T-helper 2 cell treated with Interferon-gamma antibody and Interleukin-4, amounts not matched to agents 100 ng/mL and 5 ng/mL, for 36 hours (primary cell): ENCODE results near the gene TAX1BP1. TPM values are rescaled to one million over a fixed set of nuclear protein-coding genes. Genes with fewer than 3 reads are reported as not detected.

Experiments
- intact Hi-C: fragments of 100-400 bp; cut with micrococcal nuclease; formaldehyde crosslinking; loops from one replicate; pipeline ENCODE4 v1.15.1; 2023
- total RNA-seq: library from RNA; stranded (reverse); gene quantifications from 2 replicates; pipeline ENCODE4 v1.2.3, GENCODE V29; 2022

The TAX1BP1 gene
- total RNA-seq, 1 donor from 2014 or later: 57.2 TPM

DNA sequence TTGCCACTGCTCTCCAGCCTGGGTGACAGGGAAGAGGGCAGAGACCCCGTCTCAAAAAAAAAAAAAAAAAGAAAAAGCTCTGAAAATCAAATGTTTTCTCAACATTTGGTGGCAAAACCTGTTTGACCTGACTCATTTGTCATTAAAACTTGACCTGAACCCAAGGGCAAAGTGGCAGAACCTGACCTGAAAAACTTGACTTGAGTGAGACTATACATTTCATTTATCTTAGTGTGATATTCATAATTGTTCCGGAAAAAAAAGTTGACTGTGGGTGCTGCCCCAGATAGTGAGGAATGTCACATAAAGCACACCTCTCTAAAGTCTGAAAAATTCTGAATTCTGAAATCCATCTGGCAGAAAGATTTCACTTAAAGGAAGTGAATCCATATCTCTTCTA is 2.3 kb upstream of the TAX1BP1 start:
- intact Hi-C loops: loop anchor here (5.0 kb wide), 1 partner anchor 165 kb away; no protein-coding TSS in a partner anchor

- intact Hi-C loops: loop anchor here (5.0 kb wide), 1 partner anchor 163 kb away; no protein-coding TSS in a partner anchor
These were observed 557 bp upstream of the TAX1BP1 start for GRCh38 chr7:27739301-27739908.

- intact Hi-C loops: loop anchor here (1.0 to 5.0 kb wide), 3 partner anchors 77 to 1878 kb away; partner anchors contain the start of genes CBX3 and HNRNPA2B1
These were observed 606 bp downstream of the TAX1BP1 start for GRCh38 chr7:27740449-27741086.

DNA sequence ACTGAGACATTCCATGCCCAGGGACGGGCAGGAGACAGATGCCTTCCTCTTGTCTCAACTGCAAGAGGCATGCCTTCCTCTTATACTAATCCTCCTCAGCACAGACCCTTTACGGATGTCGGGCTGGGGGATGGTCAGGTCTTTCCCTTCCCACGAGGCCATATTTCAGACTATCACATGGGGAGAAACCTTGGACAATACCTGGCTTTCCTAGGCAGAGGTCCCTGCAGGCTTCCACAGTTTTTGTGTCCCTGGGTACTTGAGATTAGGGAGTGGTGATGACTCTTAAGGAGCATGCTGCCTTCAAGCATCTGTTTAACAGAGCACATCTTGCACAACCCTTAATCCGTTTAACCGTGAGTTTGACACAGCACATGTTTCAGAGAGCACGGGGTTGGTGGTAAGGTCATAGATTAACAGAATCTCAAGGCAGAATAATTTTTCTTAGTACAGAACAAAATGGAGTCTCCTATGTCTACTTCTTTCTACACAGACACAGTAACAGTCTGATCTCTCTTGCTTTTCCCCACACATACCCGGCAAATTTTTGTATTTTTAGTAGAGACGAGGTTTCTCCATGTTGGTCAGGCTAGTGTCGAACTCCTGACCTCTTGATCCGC is 2.2 kb downstream of the TAX1BP1 start:
- intact Hi-C loops: loop anchor here (5.0 kb wide), 1 partner anchor 1880 kb away; no protein-coding TSS in a partner anchor

DNA sequence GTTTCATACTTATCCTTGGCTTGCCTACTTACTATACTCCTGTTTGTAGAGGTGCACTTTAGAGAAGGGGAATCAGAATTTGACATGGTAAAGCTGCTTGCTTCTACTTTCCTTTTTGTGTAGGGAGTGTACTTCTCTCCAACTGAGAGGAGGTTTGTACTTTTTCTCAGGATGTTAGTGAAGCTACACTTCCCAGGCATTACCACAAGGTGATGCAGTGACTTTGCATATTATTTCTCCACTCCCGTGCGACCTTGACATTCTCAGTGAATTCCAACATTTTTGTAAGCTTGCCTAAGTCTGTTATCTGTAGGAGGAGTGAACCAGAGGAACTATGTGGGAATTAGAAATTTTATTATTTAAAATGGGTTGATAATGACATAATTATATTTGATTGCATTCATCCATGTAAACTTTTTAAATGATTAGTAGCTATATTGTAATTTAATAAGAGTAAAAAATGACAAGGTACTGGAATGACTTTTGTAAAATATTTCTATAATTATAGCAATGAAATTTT is 5.2 kb downstream of the TAX1BP1 start:
- intact Hi-C loops: no loop called here

GRCh38 chr7:27746486-27746885 is 6.5 kb downstream of the TAX1BP1 start:
- intact Hi-C loops: no loop called here

DNA sequence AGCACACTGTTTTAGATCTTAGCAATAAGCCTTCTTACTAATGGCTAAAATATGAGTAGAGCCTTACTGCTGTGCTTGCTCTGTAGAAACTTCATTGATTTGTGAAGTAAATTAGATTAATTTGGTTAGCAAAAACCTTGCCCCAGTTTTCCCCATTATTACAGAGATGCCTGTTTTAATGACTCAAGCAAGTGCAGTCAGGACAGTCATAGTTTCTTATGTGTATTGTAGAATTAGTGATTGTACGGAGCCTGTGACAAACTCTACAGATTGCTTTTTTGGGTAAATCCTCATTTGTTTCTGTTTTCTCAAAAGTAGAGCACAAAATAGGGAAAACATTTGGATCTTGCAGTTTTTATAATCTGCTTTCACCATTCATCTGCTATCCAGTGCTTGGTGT is 7.0 kb downstream of the TAX1BP1 start:
- intact Hi-C loops: no loop called here

DNA sequence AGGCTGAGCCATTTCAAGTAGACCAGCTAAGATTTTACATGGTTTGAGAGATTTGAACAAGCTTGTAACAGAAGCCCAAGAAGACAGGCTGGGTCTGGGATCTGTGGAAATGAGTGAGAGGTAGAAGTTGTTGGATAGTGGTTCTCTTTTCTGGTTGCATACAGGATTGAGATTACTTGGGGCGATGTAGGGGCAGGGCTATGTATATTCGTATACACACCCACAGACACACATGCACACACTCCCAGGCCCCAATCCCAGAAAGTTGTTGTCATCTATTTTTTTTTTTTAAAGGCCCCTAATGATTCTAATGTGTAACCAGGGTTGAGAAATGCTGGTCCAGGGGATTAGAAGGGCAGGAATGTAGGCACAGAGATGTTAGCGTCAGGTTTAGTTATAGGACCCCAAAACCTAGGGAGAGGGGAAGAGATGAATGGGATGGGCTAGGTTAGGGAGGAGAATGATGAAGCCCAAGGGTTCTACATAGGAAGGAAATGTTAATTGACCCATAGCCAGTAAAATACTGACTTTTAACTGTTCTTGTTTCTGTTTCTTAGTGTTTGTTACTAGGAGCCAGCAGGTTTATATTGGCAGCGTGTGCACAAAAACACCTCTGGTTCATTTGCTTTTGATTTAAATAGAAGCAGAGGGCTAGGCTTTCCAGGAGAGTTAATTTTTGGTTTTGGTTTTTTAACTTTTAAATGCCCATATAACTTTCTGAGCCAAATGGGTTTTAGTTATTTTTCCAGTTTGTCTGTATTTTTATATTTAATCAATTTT is 7.8 kb downstream of the TAX1BP1 start:
- intact Hi-C loops: no loop called here

GRCh38 chr7:27750316-27750715 is 10.4 kb downstream of the TAX1BP1 start:
- intact Hi-C loops: no loop called here

- intact Hi-C loops: no loop called here
These were observed 12.1 kb downstream of the TAX1BP1 start for GRCh38 chr7:27751888-27752660.

- intact Hi-C loops: no loop called here
These were observed 13.9 kb downstream of the TAX1BP1 start for GRCh38 chr7:27753863-27754262.

GRCh38 chr7:27756298-27756697 is 16.3 kb downstream of the TAX1BP1 start:
- intact Hi-C loops: no loop called here

- intact Hi-C loops: no loop called here
These were observed 19.5 kb downstream of the TAX1BP1 start for GRCh38 chr7:27759491-27759890.

DNA sequence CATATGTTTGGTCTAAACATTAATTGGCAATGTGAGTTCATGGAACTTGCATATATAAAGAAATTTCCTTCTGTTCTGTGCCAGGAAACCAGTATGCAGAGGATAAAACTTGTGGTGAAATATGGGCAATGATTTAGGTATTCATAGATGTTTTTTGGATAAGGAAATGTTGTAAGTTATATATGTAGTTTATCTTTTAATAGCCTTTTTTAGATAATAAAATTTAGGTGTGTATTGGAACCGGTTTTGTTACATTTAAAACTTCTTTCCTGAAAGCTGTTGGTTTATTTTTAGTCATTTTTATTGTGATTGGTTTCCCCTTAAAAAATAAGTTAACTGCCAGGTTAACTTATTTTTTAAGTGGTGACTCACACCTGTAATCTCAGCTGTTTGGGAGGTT is 22.1 kb downstream of the TAX1BP1 start:
- intact Hi-C loops: no loop called here

DNA sequence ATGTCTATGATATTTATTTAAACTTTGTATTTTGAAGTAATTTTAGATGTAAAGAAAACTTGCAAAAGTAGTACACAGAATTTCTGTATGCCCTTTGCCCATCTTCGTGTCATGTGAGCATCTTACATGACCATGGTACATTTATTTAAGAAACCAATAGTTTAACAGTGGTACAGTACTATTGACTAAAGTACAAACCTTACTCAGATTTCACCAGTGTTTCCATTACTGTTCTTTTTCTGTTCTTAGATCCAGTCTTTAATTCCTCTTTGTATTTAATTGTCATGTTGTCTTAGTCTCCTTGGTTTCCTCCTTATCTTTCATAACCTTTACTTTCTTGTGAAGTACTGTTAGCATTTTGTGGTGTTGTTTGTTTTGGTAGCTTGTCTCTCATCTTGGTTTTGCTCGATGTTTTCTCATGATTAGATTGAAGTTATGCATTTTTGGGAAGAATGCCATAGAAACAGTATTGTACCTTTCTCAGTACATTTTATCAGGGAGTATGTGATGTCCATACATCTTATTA is 24.1 kb downstream of the TAX1BP1 start:
- intact Hi-C loops: no loop called here

- intact Hi-C loops: no loop called here
These were observed 25.9 kb downstream of the TAX1BP1 start for GRCh38 chr7:27765841-27766240.

- intact Hi-C loops: no loop called here
These were observed 27.4 kb downstream of the TAX1BP1 start for GRCh38 chr7:27767374-27767773.

GRCh38 chr7:27771111-27771510 is 31.1 kb downstream of the TAX1BP1 start:
- intact Hi-C loops: no loop called here

- intact Hi-C loops: loop anchor here (2.0 to 5.0 kb wide), 2 partner anchors 86 to 198 kb away; no protein-coding TSS in a partner anchor
These were observed 34.9 kb downstream of the TAX1BP1 start for GRCh38 chr7:27774717-27775328.

DNA sequence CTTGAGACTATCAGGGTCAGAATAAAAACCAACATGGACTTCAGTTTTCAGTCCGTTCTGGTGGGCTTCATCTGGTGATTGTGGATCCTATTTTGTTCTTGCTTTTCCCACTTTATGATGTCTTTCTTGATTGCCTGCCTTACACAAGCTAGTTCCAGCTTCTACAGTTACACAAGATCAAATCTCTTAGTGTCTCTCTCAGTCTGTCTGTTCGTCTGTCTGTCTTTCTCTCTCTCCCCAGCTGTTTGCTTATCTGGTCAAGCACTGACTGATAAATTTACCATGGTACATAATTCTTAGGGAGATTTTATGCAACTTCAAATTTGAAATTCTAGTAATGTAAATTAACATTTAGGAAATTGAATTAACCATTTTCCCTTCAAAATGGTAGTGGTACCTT is 35.8 kb downstream of the TAX1BP1 start:
- intact Hi-C loops: loop anchor here (2.0 to 5.0 kb wide), 2 partner anchors 87 to 198 kb away; no protein-coding TSS in a partner anchor
